CD4-positive, alpha-beta T cell treated with Interleukin-6 at 100 ng/mL for 8 hours (primary cell): ENCODE data around the gene PRSS22.
A peak's percentile ranks its signal among the peaks of the same experiment; 100 is the strongest.

Experiments
- DNase-seq: peaks from one replicate; pipeline ENCODE4 v3.0.0-alpha.2; 2020; ENCODE audit warnings: mixed read lengths, low spot score

PRSS22 gene

DNA sequence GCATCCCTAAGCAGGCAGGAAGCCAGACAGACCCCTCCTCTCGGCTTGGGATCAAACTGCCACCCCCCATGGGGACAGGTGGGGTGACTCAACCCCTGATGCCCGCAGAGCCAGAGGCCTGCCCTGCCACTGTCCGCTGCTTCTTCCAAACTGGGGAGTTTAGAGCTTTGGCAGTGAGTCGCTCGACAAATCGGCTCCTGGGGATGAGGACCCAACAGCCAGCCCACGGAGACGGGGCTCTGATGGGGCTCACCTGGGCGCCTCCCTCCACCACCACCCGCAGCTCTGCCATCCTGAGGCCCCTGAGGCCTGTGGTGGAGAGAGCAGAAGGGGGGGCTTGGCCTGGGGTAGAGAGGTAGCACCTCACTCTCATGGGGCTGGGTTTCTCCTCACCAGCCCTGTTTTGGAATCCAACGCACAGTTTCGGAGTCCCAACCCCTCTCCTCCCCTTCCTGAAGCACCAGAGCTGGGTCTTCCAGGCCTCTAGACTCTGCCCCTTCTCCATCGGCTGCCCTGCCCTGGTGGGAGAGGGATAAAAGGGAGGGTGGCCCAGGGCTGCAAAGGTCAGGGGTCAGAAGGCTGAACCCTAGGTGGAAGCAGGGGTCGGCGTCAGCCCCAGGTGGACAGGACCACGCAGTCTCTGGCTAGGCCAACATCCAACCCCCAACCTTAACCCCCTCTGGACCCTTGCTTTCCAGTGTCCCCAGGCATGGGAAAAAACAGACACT, 5.8 kb downstream of the PRSS22 start:
- no peak for DNase-seq

DNA sequence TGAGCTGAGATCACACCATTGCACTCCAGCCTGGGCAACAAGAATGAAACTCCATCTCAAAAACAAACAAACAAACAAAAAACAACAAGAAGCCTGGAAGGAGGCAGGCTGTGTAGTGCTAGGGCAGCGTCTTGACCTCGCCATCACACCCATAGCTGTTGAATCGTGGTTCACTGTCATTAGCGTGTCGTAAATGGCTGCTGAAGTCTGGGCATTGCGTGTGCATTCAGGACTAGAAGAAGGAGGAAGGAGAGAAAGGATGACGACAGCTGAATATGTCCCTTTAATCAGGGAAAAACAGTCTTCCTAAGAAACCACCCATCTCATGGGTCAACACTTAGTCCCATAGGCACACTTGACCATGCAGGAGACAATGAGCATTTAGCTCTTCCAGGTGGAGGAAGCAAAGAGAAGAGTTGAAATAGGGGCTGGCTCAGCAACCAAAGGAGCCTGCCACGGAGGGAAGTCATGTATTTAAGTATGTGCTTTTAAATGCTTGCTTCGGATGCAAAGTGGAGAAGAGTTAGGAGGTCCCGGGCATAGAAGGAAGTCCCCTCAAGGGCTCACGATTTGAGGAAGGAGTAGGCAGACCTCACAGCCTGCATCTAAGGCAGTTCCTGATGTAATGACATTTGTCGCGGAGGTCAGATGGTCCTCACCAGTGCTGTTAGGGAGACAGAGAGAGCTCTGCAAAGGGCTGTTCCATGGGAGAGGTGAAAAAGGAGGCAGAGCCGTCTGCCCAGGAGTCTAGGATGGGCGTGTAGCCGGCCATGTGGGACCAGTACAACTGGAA, 8.8 kb downstream of the PRSS22 start:
- no peak for DNase-seq

DNA sequence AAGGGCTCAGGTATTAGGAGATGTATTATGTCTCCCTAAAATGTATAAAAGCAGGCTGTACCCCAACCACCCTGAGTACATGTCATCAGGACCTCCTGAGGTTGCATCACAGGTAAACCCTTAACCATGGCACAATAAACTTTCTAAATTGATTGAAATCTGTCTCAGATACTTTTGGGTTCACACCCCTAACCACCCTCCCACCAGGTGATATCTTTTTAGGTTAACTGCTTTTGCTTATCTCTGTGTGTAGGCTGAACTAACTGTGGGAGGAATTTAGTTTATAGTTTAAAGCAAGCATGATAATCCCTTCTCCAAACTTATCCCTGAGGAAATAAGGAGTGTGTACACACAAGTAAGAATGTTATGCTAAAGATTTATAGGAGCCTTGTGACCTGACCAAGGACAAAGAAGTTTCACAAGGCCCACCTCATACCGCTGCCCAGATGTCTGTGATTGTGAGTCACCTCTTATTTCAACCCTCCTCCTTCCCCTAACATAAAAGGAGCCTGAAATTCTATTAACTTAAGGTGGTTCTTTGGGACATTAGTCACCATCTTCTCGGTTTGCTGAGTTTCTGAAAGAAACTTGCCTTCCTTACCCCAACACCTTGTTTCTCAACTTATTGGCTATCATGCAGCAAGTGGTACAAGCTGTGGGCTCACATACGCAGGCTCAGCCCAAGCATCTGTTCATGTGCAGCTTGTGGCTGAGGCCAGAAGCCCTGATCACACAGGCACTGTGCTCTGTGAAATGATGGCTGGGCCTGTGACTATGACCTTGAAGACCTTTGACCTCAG, 11.3 kb downstream of the PRSS22 start:
- DNase-seq: no peak

DNA sequence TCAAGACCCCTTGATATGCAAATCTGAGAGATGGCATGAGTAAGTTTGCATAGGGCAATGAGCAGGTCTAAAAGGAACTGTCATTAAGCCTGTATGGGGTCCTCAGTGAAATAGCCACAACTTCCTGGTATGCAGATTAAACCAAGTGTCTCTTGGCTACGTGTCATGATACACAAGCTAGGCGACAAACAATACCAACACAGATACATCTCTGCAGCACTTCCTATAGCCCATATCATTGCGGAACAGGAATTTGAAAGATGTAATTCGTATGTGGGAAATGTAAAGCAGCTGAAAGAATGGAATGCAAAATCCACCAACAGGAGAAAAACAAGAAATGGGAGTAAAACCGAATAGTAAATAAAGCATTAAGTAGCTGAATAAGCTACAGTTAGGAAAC, 12.9 kb downstream of the PRSS22 start:
- DNase-seq: no peak

DNA sequence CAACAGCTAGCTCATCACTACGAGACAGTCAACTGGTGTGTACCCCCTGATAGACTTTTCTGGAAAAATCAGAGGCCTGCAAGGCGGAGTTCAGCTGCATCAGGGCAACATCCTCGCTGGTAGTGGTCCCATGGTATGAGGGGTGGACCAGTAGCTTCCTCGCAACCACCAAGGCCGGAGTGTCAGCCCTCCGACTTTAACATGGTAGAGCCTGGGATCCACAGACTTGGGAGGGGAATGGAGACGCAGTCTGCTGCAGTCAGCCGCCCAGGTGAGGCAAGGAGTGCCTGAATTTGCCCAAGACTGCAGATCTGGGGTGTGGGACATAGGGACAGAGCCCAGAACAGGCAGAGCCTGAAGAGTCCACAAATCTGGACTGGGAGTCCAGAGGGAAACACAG, 14.4 kb downstream of the PRSS22 start:
- DNase-seq: no peak

DNA sequence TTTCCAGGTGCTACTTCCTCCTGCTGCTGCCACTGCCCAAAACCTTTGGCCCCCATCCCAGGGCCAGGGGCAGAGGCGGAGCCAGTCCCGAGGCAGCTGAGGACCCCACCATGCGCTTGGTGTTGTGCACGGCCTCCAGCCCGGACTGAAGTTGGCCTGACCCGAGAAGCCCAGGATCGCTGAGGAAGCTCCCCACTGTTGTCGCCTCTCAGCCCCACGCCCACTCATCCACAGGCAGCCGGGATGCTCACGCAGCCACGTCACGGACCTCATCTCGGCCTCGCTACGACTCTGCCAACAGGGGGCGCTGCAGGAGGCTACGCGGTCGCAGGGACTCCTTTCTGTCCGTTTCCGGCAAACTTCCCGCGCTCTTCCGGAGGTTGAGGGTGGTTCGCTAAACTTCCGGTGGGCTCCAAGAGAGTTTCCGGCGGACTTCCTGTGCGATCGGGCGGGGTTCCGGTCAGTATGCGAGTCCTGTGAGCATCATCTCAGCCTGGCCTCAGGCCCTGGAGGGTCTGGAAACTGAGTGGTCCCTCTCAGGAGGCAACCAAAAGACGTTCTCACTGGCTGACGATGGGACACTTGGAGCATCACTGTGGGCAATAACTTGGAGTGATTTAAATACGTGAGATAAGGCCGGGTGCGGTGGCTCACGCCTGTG, 15.5 kb downstream of the PRSS22 start:
- peak; percentile 56 for DNase-seq

DNA sequence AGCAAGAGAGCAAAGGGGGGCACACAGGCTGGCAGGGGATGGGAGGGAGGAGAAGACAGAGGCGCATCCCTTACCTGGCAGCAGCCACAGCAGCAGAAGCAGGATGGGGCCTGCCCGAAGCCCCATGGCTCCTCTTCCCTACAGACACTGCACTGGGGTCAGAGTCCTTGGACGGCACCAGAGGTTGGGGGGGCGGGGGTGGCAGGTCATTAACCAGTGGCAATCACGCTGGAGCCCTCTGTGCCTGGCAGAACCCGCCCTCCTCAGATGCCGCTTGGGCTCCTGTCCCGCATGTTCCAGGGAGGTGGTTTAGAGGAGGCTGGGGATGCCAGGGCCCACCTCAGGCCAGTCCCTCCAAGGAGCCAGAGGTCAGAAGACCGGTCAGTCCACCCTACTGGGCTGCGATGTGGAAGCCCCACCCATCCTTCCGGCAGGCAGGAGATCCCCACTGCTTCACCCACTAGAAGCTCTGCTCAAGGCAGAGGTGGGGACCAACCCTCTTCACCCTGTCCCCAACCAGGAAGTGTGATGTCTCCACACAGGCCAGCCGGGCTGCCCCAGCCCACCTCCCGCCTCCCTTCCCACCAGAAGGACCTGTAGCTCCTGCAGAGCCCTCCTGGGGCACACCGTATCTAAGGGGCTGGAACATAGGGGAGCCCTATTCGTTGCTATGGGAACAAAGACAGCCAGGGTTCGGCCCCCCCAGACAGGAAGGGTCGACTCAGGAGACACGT, 16.2 kb downstream of the PRSS22 start:
- DNase-seq: no peak

DNA sequence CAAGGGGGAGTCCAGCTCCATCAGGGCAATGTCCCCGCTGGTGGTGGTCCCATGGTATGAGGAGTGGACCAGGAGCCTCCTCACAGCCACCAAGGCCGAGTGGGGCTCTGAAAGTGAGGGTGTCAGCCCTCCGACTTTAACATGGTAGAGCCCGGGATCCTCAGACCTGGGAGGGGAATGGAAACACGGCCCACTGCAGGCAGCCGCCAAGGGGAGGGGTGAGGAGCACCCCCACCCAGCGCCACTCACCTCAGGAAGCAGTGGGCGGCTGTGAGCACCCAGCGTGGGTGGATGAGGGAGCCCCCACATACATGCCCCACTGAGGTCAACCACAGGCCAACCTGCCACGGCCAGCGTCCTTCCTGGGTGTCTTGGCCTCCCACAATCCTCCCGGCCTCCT, 17.1 kb downstream of the PRSS22 start:
- DNase-seq: no peak

DNA sequence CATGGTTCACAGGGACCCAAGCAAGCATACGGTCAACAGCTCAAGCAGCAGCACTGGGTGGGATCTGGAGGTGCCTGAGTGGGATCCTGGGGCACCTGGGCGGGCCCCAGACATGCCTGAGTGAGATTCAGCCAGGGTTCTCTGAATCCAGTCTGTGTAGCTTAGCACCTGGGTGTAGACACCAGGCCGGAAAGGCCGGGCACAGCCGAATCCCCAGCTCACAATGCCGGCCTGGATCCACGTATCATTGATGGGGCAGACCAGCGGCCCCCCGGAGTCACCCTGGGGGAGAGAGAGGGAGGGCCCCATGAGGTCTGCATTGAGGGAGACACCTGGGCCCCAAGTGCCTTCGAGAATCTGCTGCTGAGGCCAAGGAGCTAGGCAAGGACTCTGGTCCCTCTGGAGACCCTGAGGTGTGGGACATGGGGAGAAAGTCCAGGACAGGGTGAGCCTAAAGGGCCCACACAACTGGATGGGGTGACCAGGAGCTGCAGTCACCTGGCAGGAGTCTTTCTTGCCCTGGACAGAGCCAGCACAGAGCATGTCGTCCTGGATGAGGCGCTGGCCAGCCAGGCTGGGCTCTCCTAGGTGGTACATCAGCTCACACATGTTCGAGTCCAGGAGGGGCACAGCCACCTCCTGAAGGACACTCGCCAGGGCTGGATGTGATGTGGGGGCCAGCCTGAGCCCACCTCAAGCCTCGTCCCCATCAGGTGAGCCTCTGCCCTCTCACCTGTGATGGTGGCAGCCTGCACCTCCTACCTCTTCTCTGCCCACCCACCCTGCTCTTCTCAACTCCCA, 18.1 kb downstream of the PRSS22 start:
- no peak for DNase-seq

DNA sequence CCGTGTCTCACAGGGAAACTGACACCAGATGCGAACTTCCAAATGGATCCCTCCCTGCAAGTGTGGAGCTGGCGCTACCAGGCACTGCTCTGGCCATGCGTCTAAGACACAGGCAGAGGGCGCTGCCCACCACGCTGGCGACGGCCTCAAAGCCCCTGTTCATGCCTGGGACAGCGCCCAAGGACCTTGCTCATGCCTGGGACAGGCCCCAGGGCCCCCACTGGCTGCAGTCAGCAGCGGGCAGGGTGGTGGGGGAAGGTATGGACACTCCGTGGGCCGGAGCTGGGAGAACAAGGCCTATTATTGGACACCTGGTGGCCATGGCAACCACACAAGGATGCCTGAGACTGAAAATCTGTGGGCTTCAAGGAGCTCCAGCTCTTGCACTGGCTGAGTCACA, 19.0 kb downstream of the PRSS22 start:
- DNase-seq: peak; percentile 42

DNA sequence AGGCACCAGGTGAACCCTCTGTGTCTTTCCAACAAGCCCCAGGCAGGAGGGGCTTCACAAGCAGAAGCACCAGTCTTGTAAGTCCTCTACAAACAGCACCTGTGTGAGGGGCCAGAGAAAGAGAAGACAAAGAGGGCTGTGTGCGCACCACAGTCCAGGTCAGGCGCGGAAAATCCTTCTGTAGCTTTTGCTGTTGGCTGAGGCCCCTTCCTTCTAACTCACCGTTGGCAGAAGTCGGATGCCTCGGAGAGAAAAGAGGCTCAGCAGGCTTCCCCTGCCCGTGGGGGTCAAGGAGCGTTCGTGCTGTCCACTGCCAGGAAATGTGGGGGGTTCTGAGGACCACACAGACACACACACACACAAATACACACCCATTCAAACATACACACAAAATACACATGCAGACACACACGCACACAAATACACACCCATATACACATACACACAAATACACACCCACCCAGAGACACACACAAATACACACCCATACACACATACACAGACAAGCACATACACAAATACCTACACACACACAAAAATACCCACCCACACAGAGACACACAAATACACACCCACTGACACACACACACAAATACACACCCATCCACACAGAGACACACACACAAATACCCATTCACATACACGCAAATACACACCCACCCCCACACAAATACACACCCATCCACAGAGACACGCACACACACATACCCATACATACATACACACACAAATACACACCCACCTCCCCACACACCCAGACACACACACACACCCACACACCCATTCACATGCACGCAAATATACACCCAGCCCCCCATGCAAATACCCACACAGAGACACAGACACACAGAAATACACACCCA, 21.1 kb downstream of the PRSS22 start:
- no peak for DNase-seq

DNA sequence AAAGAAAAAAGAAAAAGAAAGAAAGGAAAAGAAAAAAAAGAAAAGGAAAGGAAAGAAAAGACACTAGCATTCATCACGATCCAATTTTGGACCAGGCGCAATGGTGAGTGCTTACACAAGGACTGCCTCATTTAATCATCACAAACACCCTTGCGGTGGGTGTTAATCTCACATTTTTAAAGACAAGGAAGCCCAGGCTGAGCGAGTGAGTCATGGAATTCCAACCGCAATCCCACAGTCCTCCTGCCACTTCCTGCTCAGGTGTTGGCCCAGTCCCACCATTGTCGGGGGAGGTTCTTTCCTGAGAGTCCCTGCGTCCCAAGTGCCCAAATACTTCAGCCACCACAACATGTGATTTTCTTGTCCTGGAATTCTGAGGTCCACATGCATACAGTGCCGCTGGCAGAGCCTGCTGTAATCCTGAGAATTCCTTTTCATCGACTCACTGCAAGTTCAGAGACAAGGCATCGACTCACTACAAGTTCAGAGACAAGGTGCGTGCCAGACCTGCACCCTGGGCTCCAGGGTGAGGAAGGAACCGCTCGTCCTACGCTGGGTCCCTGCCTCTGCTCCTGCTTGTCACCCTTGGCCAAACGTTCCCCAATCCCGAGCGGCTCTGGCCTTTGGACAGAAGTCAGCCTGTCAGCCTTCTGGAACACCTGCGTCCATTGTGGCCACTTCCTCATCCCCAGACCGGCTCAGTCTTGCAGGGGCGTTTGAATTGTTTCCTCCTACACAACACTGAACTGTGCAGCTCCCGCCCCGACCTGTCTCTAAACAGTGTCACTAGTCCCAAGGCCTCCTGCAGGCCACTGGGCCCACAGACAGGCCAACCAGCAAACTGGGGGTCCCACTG, 22.1 kb downstream of the PRSS22 start:
- DNase-seq: no peak

DNA sequence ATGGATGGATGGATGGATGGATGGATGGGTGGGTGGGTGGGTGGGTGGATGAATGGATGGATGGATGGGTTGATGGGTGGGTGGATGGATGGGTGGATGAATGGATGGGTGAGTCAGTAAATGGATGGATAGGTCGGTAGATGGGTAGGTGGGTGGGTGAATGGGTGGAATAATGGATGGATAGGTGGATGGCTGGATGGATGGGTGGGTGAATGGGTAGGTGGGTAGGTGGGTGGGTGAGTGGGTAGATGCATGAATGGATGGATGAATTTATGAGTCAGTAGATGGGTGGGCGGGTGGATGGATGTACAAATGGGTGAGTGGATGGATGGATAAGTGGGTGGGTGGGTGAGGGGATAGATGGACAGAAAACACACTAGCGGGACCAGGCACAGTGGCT, 23.0 kb downstream of the PRSS22 start:
- no peak for DNase-seq

DNA sequence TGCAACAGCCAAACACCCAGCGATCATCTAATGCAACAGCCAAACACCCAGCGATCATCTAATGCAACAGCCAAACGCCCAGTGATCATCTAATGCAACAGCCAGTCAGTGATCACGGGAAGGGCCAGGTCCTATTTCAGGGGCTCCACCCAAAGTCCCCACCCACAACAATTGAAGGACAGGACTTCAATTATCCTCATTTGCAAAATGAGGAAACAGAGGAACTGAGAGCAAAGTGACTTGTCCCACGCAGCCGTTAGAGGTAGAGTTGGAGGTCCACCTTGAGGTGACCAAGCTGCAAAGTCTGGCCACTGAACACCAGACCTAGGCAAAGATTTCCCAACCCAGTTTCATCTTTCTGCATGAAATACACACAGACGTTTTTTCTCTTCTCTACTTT, 24.2 kb downstream of the PRSS22 start:
- DNase-seq: no peak

DNA sequence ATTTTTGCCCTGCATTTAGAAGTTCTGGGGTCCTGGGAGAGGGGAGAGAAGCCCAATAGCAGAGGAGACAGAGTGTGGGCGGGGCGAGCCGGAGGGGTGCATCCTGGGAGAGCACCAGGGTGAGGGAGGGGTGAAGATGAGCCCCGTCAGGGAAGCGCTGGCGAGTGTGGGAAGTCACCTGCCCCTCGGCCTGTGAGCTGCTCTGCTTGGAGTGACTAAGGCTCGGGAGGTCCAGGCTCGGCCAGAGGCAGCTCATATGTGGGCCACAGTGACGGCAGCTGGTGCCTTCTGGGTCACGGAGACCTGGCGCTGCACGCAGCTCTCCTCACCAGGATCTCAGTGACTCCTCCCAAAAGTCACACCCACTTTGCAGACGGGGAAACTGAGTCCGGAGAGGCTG, 26.8 kb downstream of the PRSS22 start:
- no peak for DNase-seq

DNA sequence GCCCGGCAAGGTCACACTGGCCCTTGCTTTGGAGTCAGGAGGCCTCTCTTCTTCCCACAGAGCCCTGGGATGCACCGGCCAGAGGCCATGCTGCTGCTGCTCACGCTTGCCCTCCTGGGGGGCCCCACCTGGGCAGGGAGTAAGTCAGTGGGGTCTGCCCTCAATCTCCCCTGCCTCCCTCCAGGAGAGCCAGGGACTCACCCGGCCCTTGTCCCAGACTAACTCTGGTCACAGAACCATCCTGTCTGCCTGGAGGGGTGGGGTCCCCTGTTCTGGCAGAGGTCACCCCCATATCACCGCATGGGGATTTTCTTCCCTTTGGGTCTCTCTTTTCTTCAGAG, 27.6 kb downstream of the PRSS22 start:
- DNase-seq: no peak

DNA sequence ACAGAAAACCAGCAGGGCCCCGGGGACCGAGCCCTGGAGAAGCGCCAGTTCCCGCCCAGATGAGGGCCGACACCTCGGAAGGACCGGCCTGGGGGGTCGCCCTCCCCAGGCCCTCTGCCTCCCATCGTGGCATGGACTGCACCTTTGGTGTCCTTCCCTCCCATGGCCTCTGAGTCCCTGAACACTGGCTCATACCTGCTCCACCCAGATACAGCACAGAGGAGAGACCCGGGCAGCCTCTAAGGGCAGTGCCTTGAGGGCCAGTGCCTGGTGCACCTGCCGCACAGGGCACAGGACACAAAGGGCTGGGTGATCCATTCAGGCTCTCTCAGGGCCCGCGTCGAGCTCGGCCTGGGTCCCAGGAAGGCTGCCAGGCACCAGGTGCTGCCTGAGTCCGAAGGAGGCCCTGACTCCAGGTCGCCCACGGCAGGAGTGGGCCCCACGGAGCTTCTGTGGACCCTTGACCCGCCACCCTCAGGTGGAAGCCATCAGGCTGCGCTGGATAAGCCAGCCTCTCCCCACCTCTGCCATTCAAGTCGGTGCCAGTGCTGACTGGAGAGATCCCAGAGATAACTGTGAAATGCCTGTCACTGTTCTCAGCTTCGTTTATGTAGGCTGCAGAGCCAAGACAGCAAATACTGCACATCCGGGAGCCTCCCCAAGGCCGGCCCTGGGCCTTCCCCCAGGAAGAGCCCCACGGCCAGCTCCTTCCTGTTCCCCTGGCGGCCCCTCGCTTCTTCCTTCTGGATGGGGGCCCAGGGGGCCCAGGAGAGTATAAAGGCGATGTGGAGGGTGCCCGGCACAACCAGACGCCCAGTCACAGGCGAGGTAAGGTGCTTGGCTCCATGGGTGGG, 28.2 kb downstream of the PRSS22 start, which contains the start of gene ZG16B:
Gene ZG16B, plus strand, starts transcription at position 803 of the 854 bp plus-strand sequence. CDS start 139 bp downstream, outside the sequence.
- DNase-seq: no peak
